Liver (tissue), 3 donors: ENCODE measurements around the gene BUD13.

Source experiments
- CTCF ChIP-seq: fragments of 150-350 bp; IDR thresholded peaks from 2 replicates; pipeline ENCODE4 v1.5.1; 2017; ENCODE audit warnings: improper control_type of control experiment, low read depth, low read length; ENCODE audit not compliant: missing input control
- FOXA1 ChIP-seq: IDR thresholded peaks from 2 replicates; pipeline ENCODE4 v1.6.1; 2016; ENCODE audit warnings: antibody characterized with exemption
- GABPA ChIP-seq, 2 donors: IDR thresholded peaks in 1 of 2; conservative IDR thresholded peaks in 1 of 2; 2 replicates each; pipeline ENCODE4 v1.6.1; 2016; ENCODE audit warnings: antibody characterized with exemption in 2 of 2, mild to moderate bottlenecking in 1 of 2, moderate library complexity in 1 of 2
- MAX ChIP-seq: IDR thresholded peaks from 2 replicates; pipeline ENCODE4 v1.6.1; 2016; ENCODE audit warnings: antibody characterized with exemption
- RAD21 ChIP-seq, 2 donors: IDR thresholded peaks; 2 replicates each; pipeline ENCODE4 v1.6.1; 2016; ENCODE audit warnings: antibody characterized with exemption in 2 of 2, mild to moderate bottlenecking in 2 of 2
- TAF1 ChIP-seq: conservative IDR thresholded peaks from 2 replicates; pipeline ENCODE4 v1.6.1; 2016; ENCODE audit warnings: antibody characterized with exemption, mild to moderate bottlenecking
- YY1 ChIP-seq: IDR thresholded peaks from 2 replicates; pipeline ENCODE4 v1.6.1; 2016; ENCODE audit warnings: antibody characterized with exemption, mild to moderate bottlenecking
- donor health status: healthy.
- donor health status: healthy.

- TF ChIP-seq RAD21 (IDR thresholded peaks at IDR 0.05) (no peak), GABPA (IDR thresholded peaks at IDR 0.05 in 1 of 2, conservative IDR thresholded peaks at IDR 0.05 in 1 of 2) (no peak), MAX (no peak), TAF1 (no peak), CTCF (no peak), YY1 (no peak), FOXA1 (no peak)
Observed at GRCh38 chr11:116703421-116703820, 69.4 kb downstream of the BUD13 start.
